HG03439 (cell line): Measurements from ENCODE around the gene TAL2.

Source experiments
- ATAC-seq: cut with Tn5 transposase; IDR thresholded peaks from one replicate; pipeline ENCODE4 v1.9.1; 2021; ENCODE audit warnings: mild to moderate bottlenecking, moderate library complexity; ENCODE audit not compliant: unreplicated experiment

Gene TAL2

DNA sequence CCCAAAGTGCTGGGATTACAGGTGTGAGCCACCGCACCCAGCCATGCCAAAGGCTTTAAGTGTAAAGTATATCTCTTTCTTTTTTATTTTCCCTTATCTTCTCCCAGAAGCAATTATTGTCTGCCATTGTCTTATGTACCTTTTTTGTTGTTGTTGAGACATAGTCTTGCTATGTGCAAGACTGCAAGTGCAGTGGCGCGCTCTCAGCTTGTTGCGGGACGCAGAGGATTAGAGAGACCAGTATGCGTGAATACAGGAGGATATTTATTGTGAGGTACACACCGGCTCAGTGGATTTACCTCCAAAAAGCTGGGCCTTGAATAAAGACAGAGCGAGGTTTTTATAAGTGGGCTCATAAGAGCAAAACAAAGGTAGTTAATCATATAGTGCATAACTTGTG, 43.9 kb downstream of the TAL2 start:
- ATAC-seq: no peak

DNA sequence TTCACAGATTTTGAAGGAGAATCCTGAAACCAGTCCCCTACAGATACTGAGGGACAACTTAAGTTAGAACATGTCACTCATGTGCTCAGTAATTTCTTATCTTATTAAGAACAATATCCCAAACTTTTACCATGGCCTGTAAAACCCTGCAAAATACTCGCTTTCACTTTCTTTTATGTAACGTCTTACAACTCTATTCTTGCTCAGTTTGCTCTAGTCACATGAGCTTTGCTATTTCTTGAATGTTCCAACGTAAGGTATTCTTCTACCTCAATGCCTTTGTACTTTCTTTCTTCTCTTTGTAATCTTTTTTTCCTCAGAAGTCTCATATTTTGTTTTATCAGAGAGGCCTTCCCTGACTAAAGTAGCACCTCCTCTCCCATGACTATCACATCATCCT, 46.1 kb downstream of the TAL2 start:
- peak; percentile 67 for ATAC-seq

DNA sequence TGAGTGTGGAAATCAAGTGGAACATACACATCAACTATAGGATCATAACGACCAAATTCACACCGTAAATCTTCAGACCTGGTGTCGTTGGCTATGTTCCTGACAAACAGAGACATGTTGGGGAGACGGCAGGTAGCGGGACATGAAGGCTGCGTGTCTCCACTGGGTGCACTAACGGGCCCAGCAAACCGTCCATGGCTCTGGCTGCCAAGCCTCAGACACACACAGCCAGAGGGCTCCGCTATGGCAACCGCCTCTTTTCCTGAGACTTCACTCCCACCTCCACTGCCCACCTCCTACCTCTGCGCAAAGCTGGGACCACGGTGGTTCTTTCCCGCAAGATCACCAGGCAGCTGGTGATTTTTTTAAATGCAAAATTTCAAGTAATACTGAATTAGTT, 48.4 kb downstream of the TAL2 start:
- ATAC-seq: no peak

DNA sequence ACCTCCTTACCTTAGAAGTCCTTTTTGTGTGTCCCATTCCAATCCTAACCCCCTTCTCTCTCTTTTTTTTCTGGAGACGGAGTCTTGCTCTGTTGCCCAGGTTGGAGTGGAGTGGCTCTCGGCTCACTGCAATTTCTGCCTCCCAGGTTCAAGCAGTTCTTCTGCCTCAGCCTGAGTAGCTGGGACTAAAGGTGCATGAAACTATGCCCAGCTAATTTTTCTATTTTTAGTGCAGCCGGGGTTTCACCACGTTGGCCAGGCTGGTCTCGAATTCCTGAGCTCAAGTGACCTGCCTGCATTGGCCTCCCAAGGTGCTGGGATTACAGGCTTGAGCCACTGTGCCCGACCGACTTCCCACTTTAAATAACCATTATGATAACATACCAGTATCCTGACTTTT, 49.6 kb downstream of the TAL2 start:
- no peak for ATAC-seq

DNA sequence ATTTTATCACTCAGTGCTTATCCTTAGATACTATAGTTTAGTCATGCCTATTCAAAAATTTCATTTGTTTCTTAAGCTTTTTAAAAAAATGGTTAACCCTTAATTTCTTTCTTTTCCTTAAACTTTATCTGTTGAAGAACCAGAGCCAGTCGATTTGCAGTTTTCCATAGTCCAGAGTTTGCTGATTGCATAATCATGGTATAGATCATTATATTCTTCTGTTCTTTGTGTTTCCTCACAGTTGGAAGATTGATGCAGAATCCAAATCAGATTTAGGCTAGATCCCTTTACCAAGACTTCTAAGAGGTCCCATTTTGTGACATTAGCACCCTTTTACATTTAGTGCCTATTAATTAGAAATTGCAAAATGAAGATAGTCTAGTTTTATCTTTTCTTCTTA, 50.0 kb downstream of the TAL2 start:
- no peak for ATAC-seq
